ENCODE data around the gene GSS.
"Not testable (repeated sequence)": the region's sequence is repeated elsewhere in the genome, so short reads cannot be mapped to it uniquely, and the experiment has no call there.

Gene GSS

GRCh38 chr20:34896086-34896621 lies 59.5 kb downstream of the GSS start:
- DNase-seq, result no peak

DNA sequence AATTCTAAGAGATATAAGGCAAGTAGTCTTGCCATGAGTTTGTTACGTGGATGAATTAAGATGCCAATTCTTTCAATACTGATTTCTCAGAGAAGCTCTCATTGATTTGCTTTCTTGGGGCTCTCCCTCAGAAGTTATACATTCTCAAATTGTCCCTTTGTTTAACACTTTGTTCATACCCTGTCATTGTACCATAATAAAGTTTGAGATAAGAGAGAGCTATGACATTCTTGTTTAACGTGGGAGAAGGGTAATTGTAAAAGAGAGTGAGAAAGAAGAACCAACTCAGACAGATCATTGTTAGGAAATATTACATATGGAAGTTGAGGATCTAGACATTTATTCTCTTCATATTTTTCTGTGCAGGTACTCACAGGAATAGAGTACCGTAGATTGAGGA lies 60.1 kb downstream of the GSS start:
- no peak for DNase-seq

DNA sequence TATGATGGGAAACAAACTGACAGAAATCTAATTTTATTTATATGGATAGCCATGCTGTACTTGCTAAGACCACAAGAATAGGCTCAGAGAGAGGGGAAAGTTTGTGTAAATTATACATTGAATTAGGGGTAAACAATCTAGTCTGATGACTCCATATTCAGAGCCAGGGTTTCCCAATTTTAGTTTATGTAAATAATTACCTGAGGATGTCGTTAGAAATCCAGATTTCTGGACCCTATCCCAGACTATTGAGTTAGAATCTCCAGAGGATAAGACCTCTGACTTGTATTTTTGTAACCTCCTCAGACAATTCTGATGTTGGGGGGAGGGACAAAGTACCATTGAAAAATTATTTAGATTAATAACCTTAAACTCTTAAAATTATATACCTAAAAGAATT lies 60.9 kb downstream of the GSS start:
- no peak for DNase-seq

GRCh38 chr20:34892671-34893070 lies 62.9 kb downstream of the GSS start:
- no peak for DNase-seq

GRCh38 chr20:34891166-34892062 lies 64.2 kb downstream of the GSS start:
- peak; percentile 14 to 41 for DNase-seq

- DNase-seq, result no peak
Observed at GRCh38 chr20:34888468-34888867, 67.1 kb downstream of the GSS start.

DNA sequence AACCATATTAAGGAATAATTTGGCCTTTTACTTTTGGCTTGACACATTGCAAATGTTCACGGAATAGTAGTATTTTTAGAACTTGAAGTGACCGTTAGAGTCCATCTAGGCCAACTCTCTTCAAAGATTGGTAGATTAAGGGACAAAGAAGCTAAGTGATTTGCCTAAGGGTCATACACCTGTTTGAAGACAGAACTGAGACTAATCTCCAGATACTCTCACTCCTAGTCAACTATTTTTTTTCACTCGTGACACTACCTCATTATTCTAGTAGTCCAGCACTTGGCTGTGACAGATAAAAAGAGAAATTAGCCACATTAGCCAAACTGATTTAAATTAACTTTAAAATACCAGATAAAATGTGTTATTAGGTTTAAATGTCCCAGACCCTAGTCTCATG lies 68.6 kb downstream of the GSS start:
- no peak for DNase-seq

DNA sequence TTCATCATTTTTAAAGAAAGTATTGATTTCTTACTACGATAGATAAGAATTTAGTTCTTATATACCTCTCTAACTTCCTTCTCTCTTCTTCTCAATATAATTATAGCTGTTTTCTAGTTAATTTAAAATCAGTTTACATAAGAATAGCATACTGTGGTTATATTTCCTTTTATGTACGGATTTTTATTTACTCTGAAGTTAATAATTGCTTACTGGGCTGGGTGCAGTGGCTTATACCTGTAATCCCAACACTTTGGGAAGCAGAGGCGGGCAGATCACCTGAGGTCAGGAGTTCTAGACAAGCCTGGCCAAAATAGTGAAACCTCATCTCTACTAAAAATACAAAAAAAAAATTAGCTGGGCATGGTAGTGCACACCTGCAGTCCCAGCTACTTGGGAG lies 69.5 kb downstream of the GSS start:
- DNase-seq, result no peak

DNA sequence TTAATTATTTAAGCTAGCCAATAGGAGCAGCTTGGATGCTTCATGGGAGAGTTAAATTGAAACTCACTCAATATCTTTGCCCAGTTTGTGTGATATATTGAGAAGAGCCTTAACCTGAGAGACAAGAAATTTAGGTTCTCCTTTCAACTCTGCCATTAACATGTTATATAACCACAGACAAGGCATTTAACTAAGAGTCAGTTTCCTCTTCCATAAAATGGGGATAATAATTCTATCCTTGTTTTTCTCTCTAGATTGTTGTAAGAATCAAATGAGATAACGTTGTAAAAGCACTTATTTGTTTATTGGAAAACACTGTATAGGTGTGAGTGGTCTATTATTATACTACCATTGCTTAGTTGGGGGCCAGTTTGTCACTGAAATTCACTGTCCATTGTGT lies 71.3 kb downstream of the GSS start:
- no peak for DNase-seq

- no peak for DNase-seq
Observed at GRCh38 chr20:34883809-34884208, 71.8 kb downstream of the GSS start.

- no peak for DNase-seq
Observed at GRCh38 chr20:34883087-34883688, 72.4 kb downstream of the GSS start.

GRCh38 chr20:34881689-34882088 lies 73.9 kb downstream of the GSS start:
- DNase-seq, result no peak

- DNase-seq, result not testable (repeated sequence)
Observed at GRCh38 chr20:34880971-34881370, 74.6 kb downstream of the GSS start.

- no peak for DNase-seq
Observed at GRCh38 chr20:34880215-34880850, 75.3 kb downstream of the GSS start.
